Muscle of arm (tissue), 12 donors: Measurements from ENCODE around the gene RIMKLA. TPM values are rescaled to one million over a fixed set of nuclear protein-coding genes. Genes with fewer than 3 reads are reported as not detected.

Experiments used
- DNase-seq: peaks from one replicate; pipeline ENCODE4 v3.0.0-alpha.2; 2013
- polyA plus RNA-seq, 12 donors: library from polyadenylated mRNA; unstranded; fragments of 120-200 nt; gene quantifications; one replicate each; pipeline ENCODE4 v1.2.1, GENCODE V29; 2013; ENCODE audit not compliant: insufficient read length in 12 of 12

The RIMKLA gene
- polyA plus RNA-seq, 12 donors, result 0.39 to 1.2 (median 0.88) TPM; not detected in 1

- no peak for DNase-seq
Observed at GRCh38 chr1:42369471-42369870, 11.1 kb upstream of the RIMKLA start.

GRCh38 chr1:42370876-42371549 is 9.6 kb upstream of the RIMKLA start:
- no peak for DNase-seq

GRCh38 chr1:42372796-42373195 is 7.8 kb upstream of the RIMKLA start:
- DNase-seq, result no peak

GRCh38 chr1:42379794-42380585 is 602 bp upstream of the RIMKLA start:
- DNase-seq, result peak; percentile 22

- no peak for DNase-seq
Observed at GRCh38 chr1:42381280-42381673, 685 bp downstream of the RIMKLA start.

GRCh38 chr1:42385283-42385682 is 4.7 kb downstream of the RIMKLA start:
- DNase-seq, result no peak

- no peak for DNase-seq
Observed at GRCh38 chr1:42386051-42386450, 5.5 kb downstream of the RIMKLA start.

GRCh38 chr1:42392255-42392654 is 11.7 kb downstream of the RIMKLA start:
- DNase-seq, result no peak

- DNase-seq, result no peak
Observed at GRCh38 chr1:42392967-42393848, 12.6 kb downstream of the RIMKLA start.

GRCh38 chr1:42399315-42400100 is 18.9 kb downstream of the RIMKLA start:
- no peak for DNase-seq

- DNase-seq, result no peak
Observed at GRCh38 chr1:42403880-42404400, 23.3 kb downstream of the RIMKLA start.

GRCh38 chr1:42414551-42415496 is 34.2 kb downstream of the RIMKLA start:
- no peak for DNase-seq

GRCh38 chr1:42417166-42417565 is 36.6 kb downstream of the RIMKLA start:
- no peak for DNase-seq

GRCh38 chr1:42418516-42418915 is 37.9 kb downstream of the RIMKLA start:
- no peak for DNase-seq

- DNase-seq, result peak; percentile 72
Observed at GRCh38 chr1:42419126-42419821, 38.7 kb downstream of the RIMKLA start.

GRCh38 chr1:42420121-42420520 is 39.5 kb downstream of the RIMKLA start:
- no peak for DNase-seq

- peak; percentile 92 for DNase-seq
Observed at GRCh38 chr1:42420911-42421585, 40.5 kb downstream of the RIMKLA start.

- DNase-seq, result no peak
Observed at GRCh38 chr1:42422737-42423136, 42.1 kb downstream of the RIMKLA start.

- DNase-seq, result no peak
Observed at GRCh38 chr1:42423681-42424080, 43.1 kb downstream of the RIMKLA start.
